Measurements from ENCODE around the gene BFSP1.

Gene BFSP1

GRCh38 chr20:17511401-17511800 is 19.8 kb downstream of the BFSP1 start:
- no peak for TF ChIP-seq CTCF (IDR thresholded peaks at IDR 0.05; ENCODE audit: borderline replicate concordance, insufficient read depth, low read depth, low read length)
- no peak overlapping the region for H3K4me3 ChIP-seq (ENCODE audit: low read depth, low read length)

- no peak for TF ChIP-seq CTCF (IDR thresholded peaks at IDR 0.05; ENCODE audit: borderline replicate concordance, insufficient read depth, low read depth, low read length)
These were observed 20.6 kb downstream of the BFSP1 start for GRCh38 chr20:17510548-17510947.

GRCh38 chr20:17508756-17509155 is 22.4 kb downstream of the BFSP1 start:
- no peak overlapping the region for H3K4me3 ChIP-seq (ENCODE audit: low read depth, low read length)
- no peak for TF ChIP-seq CTCF (IDR thresholded peaks at IDR 0.05; ENCODE audit: borderline replicate concordance, insufficient read depth, low read depth, low read length)

More at GRCh38 chr20:17510548-17510947, 20.6 kb downstream of the BFSP1 start:
- no peak overlapping the region for H3K4me3 ChIP-seq (ENCODE audit: low read depth, low read length)

DNA sequence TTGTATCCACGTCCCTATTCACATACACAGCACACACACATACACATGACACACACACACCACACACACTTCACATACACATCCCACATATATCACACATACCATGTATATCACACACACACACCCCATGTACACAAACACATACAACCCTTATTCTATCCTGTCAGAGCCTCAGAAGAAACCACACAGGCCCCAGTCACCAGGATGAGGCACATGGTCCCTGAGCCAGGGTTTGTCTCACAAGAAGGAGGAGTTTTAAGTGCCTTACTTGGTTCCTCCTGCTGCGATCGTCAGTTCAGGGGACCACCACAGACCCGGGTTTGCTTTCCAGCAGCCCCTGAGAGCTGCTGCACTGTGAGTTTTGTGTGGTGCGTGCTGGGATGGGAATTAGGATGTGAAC is 23.6 kb downstream of the BFSP1 start:
- no peak for TF ChIP-seq CTCF (IDR thresholded peaks at IDR 0.05; ENCODE audit: borderline replicate concordance, insufficient read depth, low read depth, low read length)
- H3K4me3 ChIP-seq (ENCODE audit: low read depth, low read length): no peak overlapping the region

GRCh38 chr20:17507032-17507431 is 24.1 kb downstream of the BFSP1 start:
- no peak for TF ChIP-seq CTCF (IDR thresholded peaks at IDR 0.05; ENCODE audit: borderline replicate concordance, insufficient read depth, low read depth, low read length)
- no peak overlapping the region for H3K4me3 ChIP-seq (ENCODE audit: low read depth, low read length)

GRCh38 chr20:17505636-17506517 is 25.3 kb downstream of the BFSP1 start:
- no peak for TF ChIP-seq CTCF (IDR thresholded peaks at IDR 0.05; ENCODE audit: borderline replicate concordance, insufficient read depth, low read depth, low read length)
- peak overlapping the region; percentile 33 for H3K4me3 ChIP-seq (ENCODE audit: low read depth, low read length)

Data from GM12875 (cell line).